HG02840 (cell line): ENCODE measurements around the gene NANOS1.

Experiments
- ATAC-seq: cut with Tn5 transposase; IDR thresholded peaks from one replicate; pipeline ENCODE4 v1.9.1; 2021; ENCODE audit warnings: mild to moderate bottlenecking, moderate library complexity, moderate number of reproducible peaks; ENCODE audit not compliant: unreplicated experiment, low FRiP score

NANOS1 gene

GRCh38 chr10:119029613-119030420 is at the start of gene NANOS1:
Gene NANOS1 (plus strand): TSS chr10:119029714. CDS start chr10:119029802, 88 bp downstream.
- ATAC-seq: peak; percentile 14

- no peak for ATAC-seq
Observed at GRCh38 chr10:118980135-118980865, 49.2 kb upstream of the NANOS1 start.

- no peak for ATAC-seq
Observed at GRCh38 chr10:118980870-118981269, 48.6 kb upstream of the NANOS1 start.

- no peak for ATAC-seq
Observed at GRCh38 chr10:118981946-118982345, 47.6 kb upstream of the NANOS1 start.

GRCh38 chr10:118982366-118982765 is 47.1 kb upstream of the NANOS1 start:
- ATAC-seq: no peak

GRCh38 chr10:118983263-118983662 is 46.3 kb upstream of the NANOS1 start:
- no peak for ATAC-seq

GRCh38 chr10:118985576-118985975 is 43.9 kb upstream of the NANOS1 start:
- no peak for ATAC-seq

- ATAC-seq: peak; percentile 70
Observed at GRCh38 chr10:118986815-118987790, 42.4 kb upstream of the NANOS1 start.

- no peak for ATAC-seq
Observed at GRCh38 chr10:118990326-118990725, 39.2 kb upstream of the NANOS1 start.

GRCh38 chr10:118992496-118992895 is 37.0 kb upstream of the NANOS1 start:
- no peak for ATAC-seq

GRCh38 chr10:118993214-118993613 is 36.3 kb upstream of the NANOS1 start:
- ATAC-seq: no peak

- no peak for ATAC-seq
Observed at GRCh38 chr10:118994321-118994720, 35.2 kb upstream of the NANOS1 start.

- no peak for ATAC-seq
Observed at GRCh38 chr10:118995739-118996138, 33.8 kb upstream of the NANOS1 start.

- no peak for ATAC-seq
Observed at GRCh38 chr10:118997379-118997778, 32.1 kb upstream of the NANOS1 start.

- no peak for ATAC-seq
Observed at GRCh38 chr10:118998183-118998582, 31.3 kb upstream of the NANOS1 start.

- no peak for ATAC-seq
Observed at GRCh38 chr10:119001717-119002500, 27.6 kb upstream of the NANOS1 start.

GRCh38 chr10:119003572-119004289 is 25.8 kb upstream of the NANOS1 start:
- ATAC-seq: no peak

- no peak for ATAC-seq
Observed at GRCh38 chr10:119005362-119006043, 24.0 kb upstream of the NANOS1 start.
